HG03575 (cell line): Measurements from ENCODE around the gene PIP4K2A.

Experiments used
- ATAC-seq: cut with Tn5 transposase; IDR thresholded peaks from one replicate; pipeline ENCODE4 v1.9.1; 2021; ENCODE audit not compliant: unreplicated experiment, insufficient number of reproducible peaks, low FRiP score; ENCODE audit errors: extremely low read depth

Gene PIP4K2A

DNA sequence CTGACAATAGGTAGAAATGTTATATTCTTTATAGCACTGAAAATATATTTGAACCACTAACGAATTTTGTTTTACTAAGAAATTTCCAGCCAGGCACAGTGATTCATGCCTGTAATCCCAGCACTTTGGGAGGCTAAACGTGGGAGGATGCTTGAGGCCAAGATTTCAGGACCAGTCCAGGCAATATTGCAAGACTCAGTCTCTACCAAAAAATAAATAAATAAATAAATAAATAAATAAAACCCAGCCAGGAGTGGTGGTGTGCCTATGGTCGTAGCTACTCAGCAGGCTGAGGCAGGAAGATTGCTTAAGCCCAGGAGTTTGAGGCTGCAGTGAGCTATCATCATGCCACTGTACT, 39.8 kb downstream of the PIP4K2A start:
- no peak for ATAC-seq

DNA sequence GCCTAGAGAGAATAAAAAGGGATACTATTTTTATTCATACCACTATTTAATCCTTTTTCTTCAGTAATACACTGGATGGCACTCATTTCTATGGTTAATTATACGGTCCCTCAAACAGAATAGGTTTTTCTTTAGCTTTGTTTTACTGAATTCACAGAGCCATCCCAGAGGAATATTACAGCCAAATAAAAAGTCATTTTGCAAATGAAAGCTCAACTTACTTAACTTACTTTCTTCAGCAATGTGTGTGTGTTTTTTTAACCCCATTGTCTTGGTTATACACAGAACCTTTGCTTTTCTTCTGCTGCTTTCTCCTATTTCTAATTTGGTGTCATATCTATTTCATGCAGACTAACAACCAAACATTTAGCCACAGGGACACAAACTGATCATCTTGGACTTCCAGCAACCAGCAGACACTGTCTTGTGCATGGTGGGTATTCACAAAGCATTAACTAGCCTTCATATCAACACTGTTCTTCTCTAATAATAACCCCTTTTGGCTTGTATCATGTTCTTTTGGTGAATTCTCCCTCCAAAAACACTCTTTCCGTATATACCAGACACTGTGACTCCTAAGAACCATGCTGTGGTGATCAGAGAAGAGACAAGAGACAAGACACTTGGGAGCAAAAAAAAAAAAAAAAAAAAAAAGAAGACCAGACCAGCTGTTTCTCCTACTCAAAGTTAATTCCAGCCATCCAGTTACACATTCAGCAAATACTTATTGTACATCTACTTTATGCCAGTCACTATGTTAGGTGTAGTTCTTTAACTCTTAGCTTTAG, 40.4 kb downstream of the PIP4K2A start:
- no peak for ATAC-seq

DNA sequence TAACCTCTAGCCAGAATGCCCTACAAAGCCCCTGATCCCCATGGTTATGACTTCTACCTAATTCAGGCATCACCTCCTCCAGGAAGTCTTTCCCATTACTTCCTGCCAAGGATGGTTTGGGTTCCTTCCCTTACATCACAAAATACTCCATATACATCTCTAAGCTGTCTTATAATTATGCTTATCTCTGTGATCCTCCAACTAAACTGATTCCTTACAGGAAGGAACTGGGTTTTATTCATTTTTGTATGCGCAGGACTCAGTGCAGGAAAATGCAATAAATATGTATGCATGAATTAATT, 41.3 kb downstream of the PIP4K2A start:
- ATAC-seq, result no peak

DNA sequence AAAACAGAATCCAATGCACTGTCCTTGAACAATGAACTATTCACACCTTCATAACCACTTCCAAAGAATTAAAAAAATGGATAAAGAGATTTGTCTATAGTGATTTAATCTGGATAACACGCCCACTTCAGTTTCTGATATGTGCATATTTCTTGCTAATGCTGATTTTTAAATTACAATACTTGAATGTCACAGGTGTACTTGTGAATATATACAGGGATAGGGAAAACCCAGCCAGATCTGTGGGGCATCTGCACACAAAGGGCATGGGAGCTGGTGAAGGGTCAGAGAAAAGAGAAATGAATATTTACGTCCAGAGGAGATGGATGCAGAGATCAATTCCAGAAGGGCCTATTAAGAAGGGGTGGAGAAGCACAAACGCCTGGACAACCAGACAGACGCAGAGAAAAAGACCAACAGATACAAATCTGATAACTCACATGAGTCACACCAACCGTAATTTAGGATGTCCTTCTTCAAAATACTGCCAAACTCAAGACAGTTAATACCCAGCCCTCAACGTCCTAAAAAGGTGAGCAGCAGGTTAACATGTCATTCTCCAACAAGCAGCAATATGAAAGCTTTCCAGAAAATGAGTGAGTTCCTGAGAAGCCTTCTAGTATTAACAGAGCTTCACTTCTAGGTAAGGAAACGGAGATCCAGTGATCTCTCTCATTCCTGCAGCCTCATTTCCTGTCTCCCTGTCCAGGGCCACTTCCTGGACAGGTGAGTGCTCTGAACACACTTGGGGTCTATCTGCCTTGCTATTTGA, 41.9 kb downstream of the PIP4K2A start:
- ATAC-seq, result no peak

DNA sequence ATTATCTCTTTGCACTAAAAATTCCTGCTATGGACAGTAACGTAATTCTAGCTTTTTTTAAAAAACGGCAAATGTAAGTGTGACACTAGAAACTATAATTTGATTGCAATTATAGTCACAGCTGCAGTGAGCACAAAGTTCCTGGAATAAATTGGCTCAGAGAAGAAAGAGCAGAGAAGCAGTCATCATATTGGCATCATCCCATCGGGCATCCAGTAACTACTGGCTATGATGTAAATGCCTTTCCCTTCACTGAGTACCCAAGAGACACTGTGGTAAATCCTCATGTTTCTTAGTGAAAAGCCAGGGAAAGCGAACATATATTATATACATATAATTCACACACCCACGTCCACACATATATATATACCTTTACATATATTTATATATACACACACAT, 43.6 kb downstream of the PIP4K2A start:
- no peak for ATAC-seq

DNA sequence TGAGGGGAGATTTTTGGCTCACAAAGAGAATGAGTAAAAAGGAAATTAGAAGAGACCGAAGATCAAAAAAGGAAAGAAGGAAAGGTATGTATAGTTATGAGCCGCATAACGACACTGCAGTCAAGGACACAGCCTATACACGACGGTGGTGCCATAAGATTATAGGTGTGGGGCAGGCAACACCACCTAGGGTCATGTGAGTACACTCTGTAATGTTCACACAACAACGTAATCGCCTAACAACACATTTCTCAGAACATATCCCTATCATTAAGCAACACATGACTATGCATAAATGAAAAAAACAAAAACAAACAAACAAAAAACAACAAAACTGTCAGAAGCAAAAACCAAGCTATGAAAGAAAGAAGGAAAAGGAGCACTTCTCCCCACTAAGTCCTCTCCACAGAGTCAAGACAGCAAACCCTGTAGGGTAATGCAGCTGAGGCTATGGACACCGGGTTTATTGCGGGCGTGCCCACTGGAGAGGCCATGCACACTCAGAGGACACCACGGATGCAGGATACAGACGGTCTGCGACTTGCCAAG, 45.1 kb downstream of the PIP4K2A start:
- ATAC-seq, result no peak

GRCh38 chr10:22667093-22667480, 47.3 kb downstream of the PIP4K2A start:
- no peak for ATAC-seq

DNA sequence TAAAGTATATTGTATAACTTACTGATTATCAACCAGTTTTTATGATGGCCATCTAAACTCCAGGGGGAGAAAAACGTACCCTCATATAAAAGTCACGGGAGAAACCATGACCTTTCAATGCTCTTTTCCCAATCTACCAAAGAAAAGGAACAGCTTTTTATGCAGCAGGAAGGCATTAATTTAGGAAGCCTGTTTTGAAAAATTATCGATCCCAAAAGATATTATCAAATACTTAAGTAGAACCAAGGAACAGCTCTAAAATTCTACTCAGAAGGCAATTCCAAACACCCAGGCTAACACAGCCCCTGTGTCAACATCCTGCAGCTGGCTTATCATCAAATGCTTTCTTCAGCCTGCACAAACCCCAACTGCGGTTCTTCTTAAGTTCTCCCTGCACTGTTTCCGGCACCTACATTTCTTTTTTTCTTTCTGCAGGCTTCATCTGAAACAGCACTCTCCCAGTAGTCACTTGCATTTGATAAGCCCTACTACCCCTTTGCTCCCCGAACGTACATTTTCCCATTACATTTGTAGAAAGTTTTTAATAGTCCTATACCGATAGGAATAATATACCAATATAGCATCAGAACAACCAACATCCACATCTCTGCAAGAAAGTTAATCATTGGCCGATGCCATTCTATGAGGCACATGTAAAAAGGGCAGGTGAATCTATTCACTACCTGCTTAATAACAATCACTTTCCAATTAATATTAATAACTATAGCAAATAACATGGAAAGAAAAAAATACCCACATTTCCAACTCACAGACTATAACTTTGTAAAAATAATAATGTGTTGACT, 47.9 kb downstream of the PIP4K2A start:
- ATAC-seq, result peak; percentile 49

- no peak for ATAC-seq
Measured at GRCh38 chr10:22665329-22665728, 49.0 kb downstream of the PIP4K2A start.

- ATAC-seq, result no peak
Measured at GRCh38 chr10:22662733-22663330, 51.5 kb downstream of the PIP4K2A start.

GRCh38 chr10:22659866-22660265, 54.5 kb downstream of the PIP4K2A start:
- no peak for ATAC-seq

- ATAC-seq, result no peak
Measured at GRCh38 chr10:22658745-22659410, 55.5 kb downstream of the PIP4K2A start.

DNA sequence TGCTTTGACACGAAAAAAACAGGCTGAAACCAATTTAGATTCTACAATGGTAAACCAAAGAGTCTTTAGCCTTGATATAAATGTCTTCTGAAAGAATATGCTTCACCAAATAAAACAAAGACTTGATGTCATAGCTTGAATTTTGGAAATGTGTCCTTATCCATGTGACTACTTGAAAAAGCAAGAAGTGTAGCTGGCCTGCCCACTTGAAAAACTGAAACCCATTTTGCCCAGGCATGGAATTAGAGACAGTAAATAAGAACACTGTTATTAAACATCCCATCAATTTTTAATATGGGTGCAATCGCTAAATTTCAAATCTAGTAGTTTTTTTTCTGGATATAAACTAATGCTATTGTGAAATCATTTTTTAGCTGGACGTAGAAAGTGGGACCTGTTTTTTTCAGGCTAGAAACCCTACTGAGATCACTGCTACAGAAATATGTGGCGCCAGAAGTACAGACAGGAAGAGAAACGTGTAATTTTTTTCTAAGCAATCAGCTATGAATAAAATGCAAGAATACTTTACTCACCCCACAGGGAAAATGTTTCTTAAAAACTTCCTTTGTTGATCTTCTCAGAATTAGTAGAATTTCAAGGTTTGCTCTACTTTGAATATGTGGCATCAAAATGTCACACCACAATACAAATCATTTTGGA, 56.7 kb downstream of the PIP4K2A start:
- no peak for ATAC-seq

GRCh38 chr10:22657024-22657423, 57.4 kb downstream of the PIP4K2A start:
- ATAC-seq, result no peak

DNA sequence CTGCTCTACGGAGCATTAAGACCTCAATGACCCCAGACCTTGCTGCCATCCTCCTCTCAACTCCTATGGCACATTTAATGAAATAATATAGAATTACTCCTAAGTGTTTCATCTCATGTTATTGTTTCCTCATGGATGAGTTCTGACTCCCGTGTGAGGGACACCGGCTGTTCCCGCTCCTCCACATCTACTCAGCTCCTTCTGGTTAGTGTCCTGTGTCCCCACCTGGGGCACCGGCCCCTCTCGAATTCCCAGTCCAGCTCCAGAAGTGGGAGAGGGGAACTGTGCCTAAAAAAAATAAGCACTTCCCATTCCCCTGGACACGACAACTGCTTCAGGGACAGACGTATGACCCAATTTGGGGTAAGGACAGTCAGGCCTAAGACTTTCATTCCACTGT, 58.3 kb downstream of the PIP4K2A start:
- ATAC-seq, result no peak

DNA sequence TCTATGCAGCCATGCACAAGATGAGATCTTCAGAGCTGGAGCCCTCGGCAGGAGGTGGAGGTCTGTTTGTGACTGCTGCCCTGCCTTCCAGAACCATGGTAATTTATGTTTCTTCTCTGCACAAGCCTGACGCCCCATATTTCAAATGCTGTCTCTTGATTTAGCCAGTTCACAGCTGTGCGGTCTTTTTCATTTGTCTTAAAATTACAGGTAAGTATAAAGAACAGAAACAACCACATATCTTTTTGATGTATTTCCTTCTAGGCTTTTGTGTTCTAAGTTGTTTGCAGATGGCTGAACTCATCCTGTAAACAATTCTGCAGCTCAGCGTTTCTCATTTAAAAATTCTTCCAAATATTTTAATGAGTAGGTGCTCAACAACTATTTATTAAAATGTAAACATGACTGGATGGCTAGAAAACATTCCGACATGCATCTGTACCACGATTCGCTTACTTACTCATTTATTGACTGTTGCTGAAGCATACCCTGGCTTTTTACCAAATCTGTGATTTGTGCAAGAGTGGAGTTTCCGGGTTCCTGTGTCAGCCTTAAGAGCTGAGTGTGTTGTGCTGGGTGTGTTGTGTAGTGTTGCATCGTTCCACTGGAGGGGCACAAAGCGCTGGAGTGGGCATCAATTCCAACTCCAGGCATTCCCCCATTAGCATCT, 58.9 kb downstream of the PIP4K2A start:
- no peak for ATAC-seq

DNA sequence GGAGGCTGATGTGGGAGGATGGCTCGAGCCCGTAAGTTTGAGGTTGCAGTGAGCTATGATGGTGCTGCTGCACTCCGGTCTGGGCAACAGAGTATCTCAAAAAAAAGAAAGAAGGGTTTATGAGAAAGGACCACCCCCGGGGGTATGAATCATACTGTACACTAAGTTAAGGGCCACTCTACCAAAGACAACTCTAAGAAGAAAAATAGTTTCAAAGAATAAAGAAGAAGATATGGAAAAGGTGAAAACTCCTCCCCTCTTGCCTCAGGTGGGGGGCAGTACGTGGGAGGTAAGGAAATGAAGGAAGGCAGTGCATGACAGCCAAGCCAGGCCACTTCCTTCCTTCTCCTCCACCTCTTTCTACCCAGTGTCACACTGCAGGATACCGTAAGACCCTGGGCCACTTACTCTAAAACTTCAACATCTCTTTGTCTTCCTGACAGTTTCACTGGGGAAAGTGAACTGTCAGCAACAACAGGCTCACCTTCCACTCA, 61.3 kb downstream of the PIP4K2A start:
- ATAC-seq, result no peak
